MM.1S (cell line): ENCODE results near the gene DLG4.
A peak's percentile ranks its signal among the peaks of the same experiment; 100 is the strongest.

Experiments
- DNase-seq: peaks from one replicate; pipeline ENCODE4 v3.0.0-alpha.2; 2015
- H2AFZ ChIP-seq: fragments of 300-600 bp; sonication (generic); 2 replicates; pipeline ENCODE4 v1.6.0; 2016; ENCODE audit warnings: antibody characterized with exemption, low read length
- H3F3A ChIP-seq: fragments of 300-600 bp; sonication (generic); 2 replicates; pipeline ENCODE4 v1.6.1; 2016; ENCODE audit warnings: mild to moderate bottlenecking, antibody characterized with exemption, low read length, moderate library complexity, mixed read lengths; ENCODE audit not compliant: insufficient read depth
- H3K27ac ChIP-seq: fragments of 300-600 bp; sonication (generic); 2 replicates; pipeline ENCODE4 v1.5.1; 2016; ENCODE audit warnings: mild to moderate bottlenecking, low read length
- H3K27me3 ChIP-seq: fragments of 300-600 bp; sonication (generic); replicated peaks from 2 replicates; pipeline ENCODE4 v1.6.0; 2016; ENCODE audit warnings: low read length; ENCODE audit not compliant: insufficient read depth
- H3K36me3 ChIP-seq: fragments of 300-600 bp; sonication (generic); replicated peaks from 2 replicates; pipeline ENCODE4 v1.6.1; 2016; ENCODE audit warnings: mild to moderate bottlenecking, low read length, mixed read lengths; ENCODE audit not compliant: insufficient read depth
- H3K4me1 ChIP-seq: fragments of 300-600 bp; sonication (generic); 2 replicates; pipeline ENCODE4 v1.6.1; 2016; ENCODE audit warnings: low read length, mixed read lengths
- H3K4me2 ChIP-seq: fragments of 300-600 bp; sonication (generic); 2 replicates; pipeline ENCODE4 v1.6.0; 2016; ENCODE audit warnings: low read depth, low read length
- H3K4me3 ChIP-seq: fragments of 300-600 bp; sonication (generic); 2 replicates; pipeline ENCODE4 v1.5.1; 2016; ENCODE audit warnings: low read length, mixed read lengths
- H3K79me2 ChIP-seq: fragments of 300-600 bp; sonication (generic); 2 replicates; pipeline ENCODE4 v1.6.1; 2016; ENCODE audit warnings: mixed run types, low read length, mixed read lengths
- H3K9ac ChIP-seq: fragments of 300-600 bp; sonication (generic); 2 replicates; pipeline ENCODE4 v1.6.1; 2016; ENCODE audit warnings: low read length, mixed read lengths
- H3K9me2 ChIP-seq: fragments of 300-600 bp; sonication (generic); replicated peaks from 2 replicates; pipeline ENCODE4 v1.6.1; 2016; ENCODE audit warnings: mild to moderate bottlenecking, low read length, mixed read lengths; ENCODE audit not compliant: insufficient read depth
- H3K9me3 ChIP-seq: fragments of 300-600 bp; sonication (generic); replicated peaks from 2 replicates; pipeline ENCODE4 v1.6.1; 2016; ENCODE audit warnings: mild to moderate bottlenecking, low read length, mixed read lengths; ENCODE audit not compliant: insufficient read depth
- H4K20me1 ChIP-seq: fragments of 300-600 bp; sonication (generic); 2 replicates; pipeline ENCODE4 v1.6.1; 2016; ENCODE audit warnings: mild to moderate bottlenecking, low read length, moderate library complexity, mixed read lengths; ENCODE audit not compliant: insufficient read depth
- EZH2 ChIP-seq: fragments of 300-600 bp; sonication (generic); optimal IDR thresholded peaks from 2 replicates; pipeline ENCODE3; 2017; ENCODE audit warnings: low read depth, mild to moderate bottlenecking, antibody characterized with exemption, low read length, mixed read lengths
- EZH2phosphoT487 ChIP-seq: fragments of 300-600 bp; sonication (generic); IDR thresholded peaks from 2 replicates; pipeline ENCODE4 v1.6.1; 2018; ENCODE audit warnings: antibody characterized with exemption, low read length
- TF ChIP-seq, protein P1 (sequence below): fragments of 300-600 bp; sonication (generic); IDR thresholded peaks from 2 replicates; pipeline ENCODE4 v1.5.1; 2016; ENCODE audit warnings: antibody characterized with exemption, low read length, mixed read lengths

The DLG4 gene

DNA sequence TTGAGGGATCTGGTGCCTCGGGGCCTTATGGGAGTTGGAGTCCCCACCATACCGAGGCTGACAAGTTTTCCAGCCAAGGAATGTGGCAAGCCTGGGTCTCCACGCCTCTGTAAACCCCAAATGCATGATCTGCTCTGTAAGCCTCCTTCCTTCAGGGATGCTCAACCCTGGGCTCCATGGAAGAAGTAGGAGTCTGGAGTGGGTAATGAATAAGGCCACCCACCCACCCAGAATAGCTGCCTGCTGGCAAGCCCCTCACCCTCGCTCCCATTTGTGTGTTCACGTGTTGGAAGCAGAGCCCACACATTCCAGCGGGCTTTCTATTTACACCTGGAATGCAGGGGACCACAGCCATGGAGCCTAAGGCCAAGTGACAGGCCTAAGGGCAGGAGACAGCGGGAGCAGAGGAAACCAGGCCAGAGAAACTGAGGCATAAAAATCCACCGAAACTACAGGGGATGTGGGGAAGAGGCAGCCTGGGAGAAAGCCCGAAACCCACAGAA is 4.4 kb downstream of the DLG4 start:
- no peak for DNase-seq
- Histone ChIP-seq H2AFZ (no peak overlapping the region), H3K9ac (no peak overlapping the region)

DNA sequence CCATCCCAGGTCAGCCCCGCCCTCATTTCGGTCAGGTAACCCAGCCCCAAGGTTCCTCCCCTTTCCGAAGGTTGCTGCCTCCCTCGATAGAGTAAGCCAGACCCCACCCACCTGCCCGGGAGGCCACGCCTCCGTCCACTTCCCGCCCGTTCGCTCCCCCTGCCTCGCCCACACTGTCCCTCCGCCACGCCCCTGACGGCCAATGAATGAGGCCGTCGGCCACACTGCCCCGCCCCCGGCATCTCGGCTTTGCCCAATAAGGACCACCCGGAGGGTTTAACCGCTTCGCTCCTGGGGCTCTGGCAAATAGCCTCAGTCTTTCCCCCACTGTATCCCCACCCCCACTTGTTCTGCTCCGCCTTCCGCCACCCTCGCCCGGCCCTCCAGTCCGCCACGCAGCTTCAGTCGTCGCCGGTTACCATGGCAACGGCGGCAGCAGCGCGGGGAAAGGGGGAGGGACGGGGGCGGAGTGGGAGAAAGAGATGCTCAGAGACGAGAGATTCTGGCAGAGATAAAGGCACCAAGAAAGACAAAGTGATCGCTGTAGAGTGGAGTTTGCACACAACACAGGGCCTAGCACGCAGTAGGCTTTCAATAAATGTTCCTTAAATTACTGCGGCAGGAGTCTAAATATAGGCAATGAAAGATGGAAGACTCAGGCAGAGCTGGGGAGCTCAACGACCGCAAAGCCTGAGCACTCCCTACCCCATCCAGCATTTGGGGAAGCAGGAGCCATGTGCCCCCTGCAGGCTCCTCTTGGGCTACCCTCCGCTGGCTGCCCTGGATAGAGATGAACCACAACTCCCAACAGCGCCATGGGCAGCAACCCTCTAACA is 5.1 kb downstream of the DLG4 start:
- Histone ChIP-seq H3K27ac (peak overlapping the region; percentile 22; the same call in 1 of the 2 replicates), H3K79me2 (peaks cover 3% of the 10 kb centered on the region; the same call in 1 of the 2 replicates), H2AFZ (peak overlapping the region; percentile 37)

More for the DNA sequence above, 4.4 kb downstream of the DLG4 start:
- Histone ChIP-seq H4K20me1 (no peaks in the 10 kb centered on the region), H3K9me3 (no peaks in the 10 kb centered on the region), H3K4me2 (peak overlapping the region; percentile 68; the same call in 1 of the 2 replicates), H3K4me3 (no peak overlapping the region), H3K9me2 (no peaks in the 10 kb centered on the region), H3K27ac (no peak overlapping the region), H3K4me1 (peaks cover 16% of the 10 kb centered on the region), H3F3A (no peaks in the 10 kb centered on the region), H3K36me3 (no peaks in the 10 kb centered on the region), H3K27me3 (peaks cover 49% of the 10 kb centered on the region), H3K79me2 (peaks cover 9% of the 10 kb centered on the region)
- no peak for TF ChIP-seq EZH2
- TF ChIP-seq, protein P1, sequence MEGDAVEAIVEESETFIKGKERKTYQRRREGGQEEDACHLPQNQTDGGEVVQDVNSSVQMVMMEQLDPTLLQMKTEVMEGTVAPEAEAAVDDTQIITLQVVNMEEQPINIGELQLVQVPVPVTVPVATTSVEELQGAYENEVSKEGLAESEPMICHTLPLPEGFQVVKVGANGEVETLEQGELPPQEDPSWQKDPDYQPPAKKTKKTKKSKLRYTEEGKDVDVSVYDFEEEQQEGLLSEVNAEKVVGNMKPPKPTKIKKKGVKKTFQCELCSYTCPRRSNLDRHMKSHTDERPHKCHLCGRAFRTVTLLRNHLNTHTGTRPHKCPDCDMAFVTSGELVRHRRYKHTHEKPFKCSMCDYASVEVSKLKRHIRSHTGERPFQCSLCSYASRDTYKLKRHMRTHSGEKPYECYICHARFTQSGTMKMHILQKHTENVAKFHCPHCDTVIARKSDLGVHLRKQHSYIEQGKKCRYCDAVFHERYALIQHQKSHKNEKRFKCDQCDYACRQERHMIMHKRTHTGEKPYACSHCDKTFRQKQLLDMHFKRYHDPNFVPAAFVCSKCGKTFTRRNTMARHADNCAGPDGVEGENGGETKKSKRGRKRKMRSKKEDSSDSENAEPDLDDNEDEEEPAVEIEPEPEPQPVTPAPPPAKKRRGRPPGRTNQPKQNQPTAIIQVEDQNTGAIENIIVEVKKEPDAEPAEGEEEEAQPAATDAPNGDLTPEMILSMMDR = no peak

DNA sequence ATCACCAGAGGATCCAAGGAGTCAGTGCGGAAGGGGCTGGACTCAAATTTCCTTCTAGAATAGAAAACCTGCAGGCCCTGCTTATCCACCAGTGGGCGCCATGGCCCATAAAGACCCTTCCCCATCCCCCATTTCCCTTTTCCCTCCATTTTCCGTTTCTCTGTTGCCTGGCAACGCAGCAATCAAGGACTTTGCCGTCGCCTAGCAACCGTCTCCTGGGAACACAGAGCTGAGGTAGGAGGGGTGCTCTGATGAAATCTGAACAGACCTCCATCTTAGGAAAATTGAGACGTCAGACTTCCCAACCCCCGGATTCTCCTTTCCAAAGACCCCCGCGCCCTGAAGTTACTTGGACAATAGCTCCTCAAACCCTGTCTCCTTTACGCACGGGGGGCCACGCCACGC is 5.7 kb downstream of the DLG4 start:
- no peak for TF ChIP-seq EZH2
- TF ChIP-seq, protein P1 = peak; percentile 66
- TF ChIP-seq EZH2phosphoT487 = no peak
- no peaks in the 10 kb centered on the region for H3F3A ChIP-seq
- H3K9me2 ChIP-seq = no peaks in the 10 kb centered on the region
- no peaks in the 10 kb centered on the region for H3K9me3 ChIP-seq
- peak overlapping the region; percentile 61 for H3K4me3 ChIP-seq
- peak overlapping the region; percentile 68; the same call in 1 of the 2 replicates for H3K4me2 ChIP-seq
- H3K79me2 ChIP-seq = no peaks in the 10 kb centered on the region
- H3K27me3 ChIP-seq = peaks cover 62% of the 10 kb centered on the region
- H3K27ac ChIP-seq = no peak overlapping the region
- peak overlapping the region; percentile 17; the same call in 1 of the 2 replicates for H3K9ac ChIP-seq
- peak; percentile 64 for DNase-seq
- H2AFZ ChIP-seq = no peak overlapping the region
- peaks cover 12% of the 10 kb centered on the region for H3K4me1 ChIP-seq
- no peaks in the 10 kb centered on the region for H4K20me1 ChIP-seq
- no peaks in the 10 kb centered on the region for H3K36me3 ChIP-seq

More for the DNA sequence above, 5.1 kb downstream of the DLG4 start:
- no peaks in the 10 kb centered on the region for H3K9me2 ChIP-seq
- peaks cover 55% of the 10 kb centered on the region for H3K27me3 ChIP-seq
- H3K36me3 ChIP-seq = no peaks in the 10 kb centered on the region
- TF ChIP-seq, protein P1 = peak; percentile 54
- TF ChIP-seq EZH2 = no peak
- no peaks in the 10 kb centered on the region for H3F3A ChIP-seq
- peaks cover 15% of the 10 kb centered on the region for H3K4me1 ChIP-seq
- H3K4me3 ChIP-seq = peak overlapping the region; percentile 61
- peak overlapping the region; percentile 20; the same call in 1 of the 2 replicates for H3K9ac ChIP-seq
- peak overlapping the region; percentile 68 for H3K4me2 ChIP-seq
- H3K9me3 ChIP-seq = no peaks in the 10 kb centered on the region
- no peaks in the 10 kb centered on the region for H4K20me1 ChIP-seq
- peak; percentile 96 for DNase-seq
